Bronchial epithelial cell (primary cell): ENCODE measurements around the gene C9orf50. TPM values are rescaled to one million over a fixed set of nuclear protein-coding genes. Genes with fewer than 3 reads are reported as not detected.

ENCODE experiments used
- DNase-seq: peaks from one replicate; pipeline ENCODE4 v3.0.0-alpha.2; 2010; ENCODE audit warnings: low read depth
- FAIRE-seq: peaks from 2 replicates; lab custom pipeline; 2011; peaks lifted over from hg19 to GRCh38; lab: Jason Lieb, UNC
- H3K27me3 ChIP-seq: 2 replicates; pipeline ENCODE4 v1.5.1; 2011; ENCODE audit warnings: low read length; ENCODE audit not compliant: control insufficient read depth, insufficient read depth
- H3K36me3 ChIP-seq: 2 replicates; pipeline ENCODE4 v1.5.1; 2011; ENCODE audit warnings: low read length; ENCODE audit not compliant: control insufficient read depth, insufficient read depth
- H3K4me3 ChIP-seq: 2 replicates; pipeline ENCODE4 v1.5.1; 2011; ENCODE audit warnings: mild to moderate bottlenecking, low read depth, low read length, control low read depth
- total RNA-seq: library from RNA; depleted of rRNA; stranded (reverse); fragments of >200 nt; gene quantifications from 2 replicates; pipeline ENCODE4 v1.2.1, GENCODE V29; 2014
- TF ChIP-seq, protein P1 (sequence below): IDR thresholded peaks from 2 replicates; pipeline ENCODE4 v1.5.1; 2011; ENCODE audit warnings: mild to moderate bottlenecking, moderate library complexity, low read length, control low read depth, inconsistent platforms; ENCODE audit not compliant: insufficient read depth, severe bottlenecking

Gene C9orf50
- total RNA-seq, 1 donor from 2014 or later, result not detected

DNA sequence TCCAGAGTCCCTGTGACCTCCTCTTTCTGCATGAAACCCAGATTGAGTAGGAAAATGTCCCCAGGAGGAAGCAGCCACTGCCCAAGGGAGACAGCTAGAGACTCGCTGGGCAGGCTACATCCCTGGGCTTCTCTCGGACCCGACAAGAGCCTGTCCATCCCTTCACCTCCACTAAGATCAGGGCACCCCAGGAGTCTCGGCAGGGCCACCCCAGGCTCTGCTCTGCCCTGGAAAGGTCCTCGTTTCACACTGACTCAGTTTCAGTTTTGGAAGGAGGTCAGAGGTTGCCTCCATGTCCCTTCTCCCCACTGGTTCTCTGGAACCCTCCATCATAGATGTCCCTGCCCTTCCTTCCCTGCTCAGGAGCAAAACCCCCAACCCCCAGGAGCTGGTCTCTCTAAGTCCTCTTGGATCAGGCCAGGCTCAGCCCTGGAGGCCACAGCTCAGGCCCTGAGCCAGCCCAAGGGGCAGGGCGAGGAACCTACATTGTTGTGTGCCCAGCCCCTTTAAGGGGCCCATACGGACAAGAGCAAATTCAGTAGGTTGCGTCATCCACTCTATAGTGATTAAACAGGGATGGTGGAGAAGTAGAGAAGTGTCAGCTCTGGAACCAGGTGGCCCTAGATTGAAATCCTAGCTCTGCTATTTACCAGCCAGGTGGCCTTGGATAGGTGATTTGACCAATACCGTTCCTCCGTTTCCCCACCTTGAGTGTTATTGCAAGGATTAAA, 37.4 kb downstream of the C9orf50 start:
- FAIRE-seq, result no peak
- no peaks in the 10 kb centered on the region for H3K36me3 ChIP-seq
- TF ChIP-seq, protein P1, sequence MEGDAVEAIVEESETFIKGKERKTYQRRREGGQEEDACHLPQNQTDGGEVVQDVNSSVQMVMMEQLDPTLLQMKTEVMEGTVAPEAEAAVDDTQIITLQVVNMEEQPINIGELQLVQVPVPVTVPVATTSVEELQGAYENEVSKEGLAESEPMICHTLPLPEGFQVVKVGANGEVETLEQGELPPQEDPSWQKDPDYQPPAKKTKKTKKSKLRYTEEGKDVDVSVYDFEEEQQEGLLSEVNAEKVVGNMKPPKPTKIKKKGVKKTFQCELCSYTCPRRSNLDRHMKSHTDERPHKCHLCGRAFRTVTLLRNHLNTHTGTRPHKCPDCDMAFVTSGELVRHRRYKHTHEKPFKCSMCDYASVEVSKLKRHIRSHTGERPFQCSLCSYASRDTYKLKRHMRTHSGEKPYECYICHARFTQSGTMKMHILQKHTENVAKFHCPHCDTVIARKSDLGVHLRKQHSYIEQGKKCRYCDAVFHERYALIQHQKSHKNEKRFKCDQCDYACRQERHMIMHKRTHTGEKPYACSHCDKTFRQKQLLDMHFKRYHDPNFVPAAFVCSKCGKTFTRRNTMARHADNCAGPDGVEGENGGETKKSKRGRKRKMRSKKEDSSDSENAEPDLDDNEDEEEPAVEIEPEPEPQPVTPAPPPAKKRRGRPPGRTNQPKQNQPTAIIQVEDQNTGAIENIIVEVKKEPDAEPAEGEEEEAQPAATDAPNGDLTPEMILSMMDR, result no peak
- DNase-seq, result no peak
- H3K27me3 ChIP-seq, result no peaks in the 10 kb centered on the region
- no peak overlapping the region for H3K4me3 ChIP-seq

DNA sequence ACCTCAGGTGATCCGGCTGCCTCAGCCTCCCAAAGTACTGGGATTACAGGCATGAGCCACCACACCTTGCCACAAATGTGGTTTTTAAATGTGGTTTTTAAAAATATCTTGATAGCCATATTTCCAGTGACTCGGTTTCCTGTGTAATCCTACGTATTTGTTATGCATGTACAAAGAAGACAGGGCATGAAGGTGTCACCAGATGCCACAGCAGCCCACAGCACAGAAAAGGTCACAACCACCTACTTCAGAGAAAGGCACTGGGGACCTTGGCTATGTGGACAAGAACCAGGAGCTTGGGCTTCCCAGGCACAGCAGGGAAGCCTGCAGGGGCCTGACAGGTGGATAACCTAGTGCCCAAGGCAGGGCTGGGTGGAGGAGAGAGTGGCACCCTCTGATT, 38.0 kb downstream of the C9orf50 start:
- FAIRE-seq (no peak), DNase-seq (no peak)
- Histone ChIP-seq H3K27me3 (no peaks in the 10 kb centered on the region), H3K36me3 (no peaks in the 10 kb centered on the region), H3K4me3 (no peak overlapping the region)
- TF ChIP-seq, protein P1, result no peak

DNA sequence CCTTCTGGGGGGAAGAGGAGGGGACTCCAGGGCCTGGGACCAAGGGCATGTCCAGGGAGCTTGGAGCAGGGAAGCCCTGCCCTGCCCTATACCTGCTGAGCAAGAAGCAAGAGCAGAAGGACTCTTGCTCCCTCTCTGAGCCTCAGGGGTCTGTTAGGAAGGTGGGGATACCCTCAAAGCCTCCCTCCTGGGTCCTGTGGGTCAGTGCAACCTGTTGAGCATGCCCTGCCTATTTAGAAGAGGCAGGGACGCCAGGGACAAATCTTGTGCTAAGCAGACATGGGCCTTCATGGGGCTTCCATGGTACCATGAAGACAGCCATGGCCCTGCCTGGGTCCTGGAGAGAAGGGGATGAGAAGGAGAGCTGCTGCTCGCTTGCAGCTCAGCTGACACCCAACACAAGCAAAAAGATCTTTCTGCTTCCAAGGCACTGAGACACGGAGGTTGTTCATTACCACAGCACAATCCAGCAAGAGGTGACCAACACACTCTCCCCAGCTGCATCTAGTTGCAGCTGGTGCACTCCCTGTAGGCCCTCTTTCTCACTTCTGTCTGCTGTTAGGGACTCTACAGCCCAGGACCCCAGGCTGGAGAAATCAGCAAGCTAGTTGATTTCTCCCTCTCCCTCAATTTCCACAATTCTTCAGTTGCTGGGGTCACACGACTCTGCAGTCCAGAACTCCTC, 39.3 kb downstream of the C9orf50 start:
- TF ChIP-seq, protein P1, result no peak
- no peak for FAIRE-seq

DNA sequence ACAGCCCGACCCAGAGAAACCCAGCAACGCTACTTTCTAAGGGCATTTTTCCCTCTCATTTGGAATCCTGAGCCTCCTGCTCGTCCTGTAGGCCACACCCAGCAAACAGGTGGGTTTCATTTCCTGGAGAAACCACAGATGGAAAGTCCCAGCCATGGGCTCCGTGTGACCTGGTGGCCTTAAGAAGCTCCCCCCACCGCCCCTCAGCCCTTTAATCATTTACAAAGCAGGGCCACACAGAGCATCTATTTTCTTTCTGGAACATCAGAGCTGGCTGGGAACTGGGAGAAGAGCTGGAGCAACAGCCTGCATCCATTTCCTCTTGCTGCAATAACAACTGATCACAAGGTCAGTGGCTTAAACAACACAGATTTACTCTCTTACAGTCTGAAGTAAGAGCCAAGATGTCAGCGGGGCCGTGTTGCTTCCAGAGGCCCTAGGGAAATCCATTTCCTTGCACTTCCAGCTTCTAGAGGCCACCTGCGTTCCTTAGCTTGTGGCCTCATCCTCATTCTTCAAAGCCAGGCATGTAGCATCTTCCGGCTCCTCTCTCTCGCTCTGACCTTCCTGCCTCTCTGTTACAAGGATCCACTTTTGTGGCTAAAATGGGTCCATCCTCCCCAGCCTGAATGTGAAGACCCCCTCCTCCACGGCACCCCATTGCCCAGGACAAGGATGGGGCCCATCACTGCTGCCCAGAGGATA, 40.5 kb downstream of the C9orf50 start:
- no peaks in the 10 kb centered on the region for H3K36me3 ChIP-seq
- TF ChIP-seq, protein P1, result no peak
- DNase-seq (no peak), FAIRE-seq (no peak)
- no peak overlapping the region for H3K4me3 ChIP-seq
- H3K27me3 ChIP-seq, result no peaks in the 10 kb centered on the region

More for the DNA sequence above, 39.3 kb downstream of the C9orf50 start:
- no peaks in the 10 kb centered on the region for H3K36me3 ChIP-seq
- H3K4me3 ChIP-seq, result no peak overlapping the region
- DNase-seq, result no peak
- no peaks in the 10 kb centered on the region for H3K27me3 ChIP-seq

DNA sequence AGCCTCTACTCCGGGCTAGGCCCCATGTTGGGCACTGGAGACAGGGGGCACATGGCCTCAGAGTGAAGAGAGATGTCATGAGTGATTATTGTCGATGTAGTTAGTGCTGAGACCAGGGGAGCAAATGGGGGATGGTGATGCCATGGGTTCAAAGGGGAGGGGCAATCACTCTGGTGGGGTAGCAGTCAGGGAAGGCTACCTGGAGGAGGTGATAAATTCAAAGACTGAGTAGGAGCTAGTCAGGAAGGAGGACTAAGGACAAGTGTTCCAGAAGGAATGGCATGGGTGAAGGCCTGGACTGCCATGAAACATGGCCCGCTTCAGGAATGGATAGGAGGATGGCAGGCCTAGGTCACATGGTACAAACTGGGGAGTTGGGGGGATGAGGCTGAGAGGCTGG, 41.6 kb downstream of the C9orf50 start:
- Histone ChIP-seq H3K4me3 (no peak overlapping the region), H3K27me3 (no peaks in the 10 kb centered on the region), H3K36me3 (no peaks in the 10 kb centered on the region)
- TF ChIP-seq, protein P1, result no peak
- FAIRE-seq (no peak), DNase-seq (no peak)
